NB4 (cell line): ENCODE results near the gene PIGQ.
A peak's percentile ranks its signal among the peaks of the same experiment; 100 is the strongest.

Experiments used
- DNase-seq: peaks from one replicate; pipeline ENCODE4 v3.0.0; 2010; ENCODE audit warnings: low read depth
- H3K4me3 ChIP-seq: one replicate; pipeline ENCODE4 v1.5.1; 2011; ENCODE audit warnings: mild to moderate bottlenecking, low read depth, low read length, moderate library complexity
- MYC ChIP-seq: IDR thresholded peaks from 2 replicates; pipeline ENCODE4 v1.6.1; 2011; ENCODE audit warnings: low read depth, low read length
- POLR2A ChIP-seq: IDR thresholded peaks from 2 replicates; pipeline ENCODE4 v1.6.1; 2011; ENCODE audit warnings: mild to moderate bottlenecking; ENCODE audit not compliant: insufficient read length; ENCODE audit errors: extremely low read depth
- TF ChIP-seq, protein P1 (sequence below): IDR thresholded peaks from one replicate; pipeline ENCODE4 v1.5.1; 2012; ENCODE audit warnings: low read depth, low read length
- TF ChIP-seq, protein P2 (sequence below): IDR thresholded peaks from 2 replicates; pipeline ENCODE4 v1.6.1; 2011; ENCODE audit warnings: low read depth, low read length

Gene PIGQ

DNA sequence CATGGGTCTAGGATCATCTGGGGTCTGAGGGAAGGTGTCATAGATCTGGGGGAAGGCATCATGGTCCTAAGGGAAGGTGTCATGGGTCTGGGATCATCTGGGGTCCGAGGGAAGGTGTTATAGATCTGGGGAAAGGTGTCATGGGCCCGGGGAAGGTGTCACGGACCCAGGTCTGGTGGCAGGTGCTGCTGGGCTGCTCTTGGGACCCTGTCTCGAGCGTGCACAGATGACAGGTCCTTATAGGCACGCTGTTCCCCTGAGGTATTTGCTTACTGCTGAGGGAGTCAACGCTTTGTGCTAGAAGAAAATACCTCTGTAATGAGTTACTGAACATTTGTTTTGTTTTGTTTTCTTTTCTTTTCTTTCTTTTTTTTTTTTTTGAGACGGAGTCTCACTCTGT is 21.5 kb downstream of the PIGQ start:
- no peak for DNase-seq
- H3K4me3 ChIP-seq, result peak overlapping the region; percentile 69
- no peak for TF ChIP-seq MYC
- no peak for TF ChIP-seq POLR2A
- TF ChIP-seq, protein P1, sequence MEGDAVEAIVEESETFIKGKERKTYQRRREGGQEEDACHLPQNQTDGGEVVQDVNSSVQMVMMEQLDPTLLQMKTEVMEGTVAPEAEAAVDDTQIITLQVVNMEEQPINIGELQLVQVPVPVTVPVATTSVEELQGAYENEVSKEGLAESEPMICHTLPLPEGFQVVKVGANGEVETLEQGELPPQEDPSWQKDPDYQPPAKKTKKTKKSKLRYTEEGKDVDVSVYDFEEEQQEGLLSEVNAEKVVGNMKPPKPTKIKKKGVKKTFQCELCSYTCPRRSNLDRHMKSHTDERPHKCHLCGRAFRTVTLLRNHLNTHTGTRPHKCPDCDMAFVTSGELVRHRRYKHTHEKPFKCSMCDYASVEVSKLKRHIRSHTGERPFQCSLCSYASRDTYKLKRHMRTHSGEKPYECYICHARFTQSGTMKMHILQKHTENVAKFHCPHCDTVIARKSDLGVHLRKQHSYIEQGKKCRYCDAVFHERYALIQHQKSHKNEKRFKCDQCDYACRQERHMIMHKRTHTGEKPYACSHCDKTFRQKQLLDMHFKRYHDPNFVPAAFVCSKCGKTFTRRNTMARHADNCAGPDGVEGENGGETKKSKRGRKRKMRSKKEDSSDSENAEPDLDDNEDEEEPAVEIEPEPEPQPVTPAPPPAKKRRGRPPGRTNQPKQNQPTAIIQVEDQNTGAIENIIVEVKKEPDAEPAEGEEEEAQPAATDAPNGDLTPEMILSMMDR, result no peak
- TF ChIP-seq, protein P2, sequence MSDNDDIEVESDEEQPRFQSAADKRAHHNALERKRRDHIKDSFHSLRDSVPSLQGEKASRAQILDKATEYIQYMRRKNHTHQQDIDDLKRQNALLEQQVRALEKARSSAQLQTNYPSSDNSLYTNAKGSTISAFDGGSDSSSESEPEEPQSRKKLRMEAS, result no peak

DNA sequence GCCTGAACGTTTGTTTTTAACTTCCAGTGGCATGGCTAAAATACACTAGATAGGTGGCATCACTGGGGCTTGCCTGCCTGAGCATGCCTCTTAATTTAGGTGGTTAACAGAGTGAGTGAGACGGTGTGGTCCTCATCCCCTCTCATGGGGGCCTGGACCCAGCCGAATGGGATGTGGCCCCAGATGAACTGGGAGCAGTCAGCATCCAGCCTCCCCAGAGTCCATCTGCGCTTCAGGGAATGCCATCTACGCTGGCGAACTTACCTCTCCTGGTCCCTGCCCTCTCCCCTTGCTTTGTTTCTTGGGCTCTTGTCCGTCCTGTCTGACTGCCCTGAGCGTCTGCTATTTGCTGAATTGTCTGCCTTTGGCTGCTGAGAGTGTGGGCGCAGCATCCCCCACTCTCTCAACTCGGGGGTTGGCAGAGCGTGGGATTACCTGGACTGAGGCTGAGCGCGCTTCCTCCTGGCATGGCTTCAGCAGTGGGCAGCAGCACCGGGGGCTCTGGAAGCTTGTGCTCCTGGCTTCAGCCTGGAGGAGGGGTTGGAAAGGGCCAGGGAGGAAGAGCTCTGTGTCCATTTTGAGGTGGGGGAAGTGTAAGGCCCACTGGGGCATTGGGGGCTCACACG is 22.2 kb downstream of the PIGQ start:
- no peak for DNase-seq
- TF ChIP-seq, protein P1, result no peak
- TF ChIP-seq, protein P2, result no peak
- TF ChIP-seq MYC (no peak), POLR2A (no peak)
- H3K4me3 ChIP-seq, result peak overlapping the region; percentile 53

DNA sequence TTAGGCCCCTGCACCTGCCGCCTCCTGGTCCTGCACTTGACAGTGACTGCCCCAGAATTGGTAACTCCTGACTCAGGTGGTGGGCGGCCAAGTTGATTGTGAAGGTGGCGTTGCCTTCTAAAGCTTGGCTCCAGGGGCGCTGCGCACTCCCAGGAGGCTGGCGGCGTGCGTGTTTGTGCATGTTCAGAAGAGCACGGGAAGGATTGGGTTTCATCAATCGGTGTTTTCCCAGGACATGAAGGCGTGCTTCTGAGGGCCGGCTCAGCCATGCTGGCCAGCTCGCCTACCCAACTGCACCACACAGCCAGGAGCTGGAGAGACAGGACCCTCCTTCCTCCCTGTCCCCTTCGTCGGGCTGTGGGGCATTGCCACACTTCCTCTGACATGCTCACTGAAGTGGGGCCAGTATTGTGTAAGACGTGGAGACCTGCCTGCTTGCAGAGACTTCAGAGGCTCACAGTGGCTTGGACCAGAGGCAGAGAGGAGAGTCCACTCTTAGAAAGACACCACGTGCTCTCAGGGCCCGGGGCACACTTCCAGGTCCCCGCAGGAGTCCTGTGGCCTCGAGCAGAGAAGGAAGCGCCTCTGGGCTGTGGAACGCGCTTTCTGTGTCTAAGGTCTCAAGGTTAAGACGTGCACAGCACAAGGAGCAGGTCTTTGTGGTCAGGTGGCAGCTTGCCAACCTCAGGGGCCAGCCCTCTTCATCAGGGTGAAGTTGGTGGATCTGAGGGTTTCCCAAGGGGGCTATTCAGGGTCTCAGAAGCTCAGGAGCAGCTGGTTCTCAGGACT is 22.9 kb downstream of the PIGQ start:
- H3K4me3 ChIP-seq, result peak overlapping the region; percentile 53
- DNase-seq, result peak; percentile 96
- TF ChIP-seq POLR2A, result peak; percentile 57
- TF ChIP-seq MYC, result peak; percentile 84
- TF ChIP-seq, protein P2, result peak; percentile 96
- TF ChIP-seq, protein P1, result peak; percentile 29

DNA sequence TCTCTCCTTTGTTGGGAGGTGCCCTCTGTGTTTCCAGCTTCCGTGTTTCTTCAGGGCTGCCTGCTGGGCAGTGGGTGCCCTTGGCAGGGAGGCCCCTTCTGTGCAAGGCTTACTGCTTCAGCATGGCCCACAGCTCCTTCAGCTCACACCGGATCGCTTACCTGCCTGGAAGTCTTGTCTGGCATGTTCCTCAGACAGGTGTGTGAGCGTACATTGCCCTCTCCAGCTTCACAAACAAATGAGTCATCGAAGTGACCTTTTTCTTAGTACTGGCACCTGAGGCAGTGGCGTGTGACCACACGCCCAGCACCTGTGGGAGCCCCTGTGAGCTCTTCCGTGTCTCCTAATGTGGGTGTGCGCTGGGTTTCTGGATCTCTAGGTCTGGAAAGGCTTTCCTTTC is 23.6 kb downstream of the PIGQ start:
- peak overlapping the region; percentile 17 for H3K4me3 ChIP-seq
- no peak for DNase-seq
- TF ChIP-seq, protein P2, result no peak
- TF ChIP-seq, protein P1, result no peak
- no peak for TF ChIP-seq POLR2A
- no peak for TF ChIP-seq MYC

DNA sequence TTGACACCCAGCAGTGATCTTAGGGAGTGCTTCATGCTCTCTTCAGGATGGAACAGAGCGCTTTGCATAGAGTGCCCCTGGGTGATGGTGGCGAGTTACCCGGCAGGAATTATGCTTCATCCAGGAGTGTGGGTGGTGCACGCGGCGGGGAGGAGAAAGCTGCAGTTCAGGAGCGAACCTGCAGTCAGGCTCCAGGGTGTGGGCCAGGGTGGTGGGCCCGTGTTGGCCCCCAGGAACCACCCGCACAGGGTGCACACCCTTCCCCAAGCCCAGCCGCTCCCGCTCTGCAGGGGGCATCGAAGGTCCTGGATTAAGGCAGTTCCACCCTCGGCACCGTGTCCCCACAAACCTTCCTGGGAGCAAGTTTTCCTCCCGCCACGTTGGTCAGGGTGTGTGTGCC is 24.0 kb downstream of the PIGQ start:
- TF ChIP-seq, protein P2, result no peak
- TF ChIP-seq MYC, result no peak
- no peak for TF ChIP-seq POLR2A
- TF ChIP-seq, protein P1, result no peak
- DNase-seq, result no peak

More for the DNA sequence above, 24.0 kb downstream of the PIGQ start:
- H3K4me3 ChIP-seq, result peak overlapping the region; percentile 17
